Kidney glomerular epithelial cell (primary cell): ENCODE results near the gene SYT11.
"Not testable (repeated sequence)": the region's sequence is repeated elsewhere in the genome, so short reads cannot be mapped to it uniquely, and the experiment has no call there.

Experiments used
- DNase-seq: peaks from one replicate; lab custom pipeline; 2025; lab: John Stamatoyannopoulos, UW

Gene SYT11

GRCh38 chr1:155859234-155859829, at the start of gene SYT11:
TSS of gene SYT11 (plus strand) at chr1:155859567. CDS start at chr1:155859762, 195 bp downstream.
- DNase-seq: peak; percentile 93

GRCh38 chr1:155812878-155813277, 46.5 kb upstream of the SYT11 start:
- DNase-seq: no peak

- no peak for DNase-seq
Measured at GRCh38 chr1:155813672-155814071, 45.7 kb upstream of the SYT11 start.

GRCh38 chr1:155816351-155816750, 43.0 kb upstream of the SYT11 start:
- no peak for DNase-seq

GRCh38 chr1:155827450-155827849, 31.9 kb upstream of the SYT11 start:
- no peak for DNase-seq

GRCh38 chr1:155831279-155831976, 27.9 kb upstream of the SYT11 start:
- no peak for DNase-seq

- DNase-seq: no peak
Measured at GRCh38 chr1:155833665-155834295, 25.6 kb upstream of the SYT11 start.

- peak; percentile 55 for DNase-seq
Measured at GRCh38 chr1:155834296-155834926, 25.0 kb upstream of the SYT11 start.

GRCh38 chr1:155834927-155835399, 24.4 kb upstream of the SYT11 start:
- DNase-seq: not testable (repeated sequence)

- no peak for DNase-seq
Measured at GRCh38 chr1:155835548-155835947, 23.8 kb upstream of the SYT11 start.

GRCh38 chr1:155840386-155840785, 19.0 kb upstream of the SYT11 start:
- no peak for DNase-seq

- no peak for DNase-seq
Measured at GRCh38 chr1:155844860-155845421, 14.4 kb upstream of the SYT11 start.

GRCh38 chr1:155847823-155848529, 11.4 kb upstream of the SYT11 start:
- DNase-seq: no peak

GRCh38 chr1:155850345-155850744, 9.0 kb upstream of the SYT11 start:
- no peak for DNase-seq

- no peak for DNase-seq
Measured at GRCh38 chr1:155856257-155856974, 3.0 kb upstream of the SYT11 start.

- peak; percentile 92 for DNase-seq
Measured at GRCh38 chr1:155856975-155857930, 2.1 kb upstream of the SYT11 start, which contains the start of gene GON4L. TSS of gene GON4L (minus strand) at chr1:155857214. CDS start at chr1:155853780, 3,434 bp downstream.

- DNase-seq: no peak
Measured at GRCh38 chr1:155858800-155859233, 550 bp upstream of the SYT11 start.

- peak; percentile 71 for DNase-seq
Measured at GRCh38 chr1:155859881-155860871, 809 bp downstream of the SYT11 start.
